ENCODE measurements around the gene MAP9. TPM values are rescaled to one million over a fixed set of nuclear protein-coding genes. Genes with fewer than 3 reads are reported as not detected.

Gene MAP9
- polyA plus RNA-seq, 1 of the 3 experiments (the other 2 are of a cell fraction) = 4.1 TPM

- no peak for DNase-seq
- H3F3A ChIP-seq (replicated peaks; ENCODE audit: insufficient read depth) = no peaks in the 10 kb centered on the region
Observed at GRCh38 chr4:155423671-155424070, 46.9 kb upstream of the MAP9 start.

GRCh38 chr4:155419266-155419665 is 42.5 kb upstream of the MAP9 start:
- H3K4me3 ChIP-seq (ENCODE audit: low read depth in 2 of 2, low read length in 1 of 2) = no peak overlapping the region
- no peak overlapping the region for H2AFZ ChIP-seq (ENCODE audit: low read depth)
- H3K27me3 ChIP-seq (ENCODE audit: insufficient read depth) = no peaks in the 10 kb centered on the region
- H3K36me3 ChIP-seq (replicated peaks in 1 of 2; ENCODE audit: control insufficient read depth in 1 of 2, insufficient read depth in 2 of 2, low read length in 1 of 2) = no peaks in the 10 kb centered on the region
- no peak for DNase-seq
- H4K20me1 ChIP-seq (ENCODE audit: insufficient read depth) = no peaks in the 10 kb centered on the region
- no peak overlapping the region for H3K4me2 ChIP-seq
- no peak overlapping the region for H3K27ac ChIP-seq (ENCODE audit: low read depth in 2 of 2, low read length in 1 of 2)
- ChIA-PET CTCF (no interaction called here), POLR2A (no interaction called here)
- H3K9me2 ChIP-seq = no peaks in the 10 kb centered on the region
- no peaks in the 10 kb centered on the region for H3K79me2 ChIP-seq (ENCODE audit: insufficient read depth)
- 85% methylated on average over 4 of the region's 4 CpGs for WGBS (ENCODE audit: low lambda C conversion rate)
- no peaks in the 10 kb centered on the region for H3K9me3 ChIP-seq
- no peaks in the 10 kb centered on the region for H3F3A ChIP-seq (replicated peaks; ENCODE audit: insufficient read depth)
- no peak overlapping the region for H3K9ac ChIP-seq
- TF ChIP-seq FOSL2 (IDR thresholded peaks at IDR 0.05; ENCODE audit: borderline replicate concordance, low read depth) (no peak), EP300 (IDR thresholded peaks at IDR 0.05; ENCODE audit: borderline replicate concordance in 1 of 2, low read depth in 1 of 2, low read length in 1 of 2) (no peak), SIN3A (IDR thresholded peaks at IDR 0.05; ENCODE audit: borderline replicate concordance, low read depth, low read length) (no peak), SMC3 (IDR thresholded peaks at IDR 0.05; ENCODE audit: low read depth, low read length) (no peak)
- TF ChIP-seq, protein P1, sequence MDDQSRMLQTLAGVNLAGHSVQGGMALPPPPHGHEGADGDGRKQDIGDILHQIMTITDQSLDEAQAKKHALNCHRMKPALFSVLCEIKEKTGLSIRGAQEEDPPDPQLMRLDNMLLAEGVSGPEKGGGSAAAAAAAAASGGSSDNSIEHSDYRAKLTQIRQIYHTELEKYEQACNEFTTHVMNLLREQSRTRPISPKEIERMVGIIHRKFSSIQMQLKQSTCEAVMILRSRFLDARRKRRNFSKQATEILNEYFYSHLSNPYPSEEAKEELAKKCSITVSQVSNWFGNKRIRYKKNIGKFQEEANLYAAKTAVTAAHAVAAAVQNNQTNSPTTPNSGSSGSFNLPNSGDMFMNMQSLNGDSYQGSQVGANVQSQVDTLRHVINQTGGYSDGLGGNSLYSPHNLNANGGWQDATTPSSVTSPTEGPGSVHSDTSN (IDR thresholded peaks at IDR 0.05) = no peak
- no peaks in the 10 kb centered on the region for H3K4me1 ChIP-seq (ENCODE audit: control insufficient read depth in 1 of 2, insufficient read depth in 2 of 2, low read depth in 1 of 2, low read length in 1 of 2)

More at GRCh38 chr4:155423671-155424070, 46.9 kb upstream of the MAP9 start:
- H3K9me2 ChIP-seq = no peaks in the 10 kb centered on the region
- H3K9me3 ChIP-seq = no peaks in the 10 kb centered on the region
- H4K20me1 ChIP-seq (ENCODE audit: insufficient read depth) = no peaks in the 10 kb centered on the region
- H3K9ac ChIP-seq = no peak overlapping the region
- no peak overlapping the region for H3K27ac ChIP-seq (ENCODE audit: low read depth in 2 of 2, low read length in 1 of 2)
- no peaks in the 10 kb centered on the region for H3K36me3 ChIP-seq (replicated peaks in 1 of 2; ENCODE audit: control insufficient read depth in 1 of 2, insufficient read depth in 2 of 2, low read length in 1 of 2)
- 50% methylated on average over 1 of the region's 1 CpG for WGBS (ENCODE audit: low lambda C conversion rate)
- TF ChIP-seq POLR2AphosphoS5 (IDR thresholded peaks at IDR 0.05; ENCODE audit: low read depth, low read length) (no peak), GABPA (IDR thresholded peaks at IDR 0.05; ENCODE audit: low read depth) (no peak), EP300 (IDR thresholded peaks at IDR 0.05; ENCODE audit: borderline replicate concordance in 1 of 2, low read depth in 1 of 2, low read length in 1 of 2) (no peak), GATA2 (CRISPR knock-in tag; IDR thresholded peaks at IDR 0.05) (no peak), SMC3 (IDR thresholded peaks at IDR 0.05; ENCODE audit: low read depth, low read length) (no peak), JUND (IDR thresholded peaks at IDR 0.05) (no peak), FOXJ3 (CRISPR knock-in tag; IDR thresholded peaks at IDR 0.05) (no peak), TEAD4 (IDR thresholded peaks at IDR 0.05; ENCODE audit: borderline replicate concordance, insufficient read depth) (no peak), RCOR1 (IDR thresholded peaks at IDR 0.05; ENCODE audit: low read length) (no peak), EZH2phosphoT487 (IDR thresholded peaks at IDR 0.05; ENCODE audit: borderline replicate concordance, low read depth) (no peak), RFX5 (IDR thresholded peaks at IDR 0.05; ENCODE audit: low read length) (no peak), ZBTB33 (IDR thresholded peaks at IDR 0.05; ENCODE audit: borderline replicate concordance, low read depth) (no peak)
- TF ChIP-seq, protein P2, sequence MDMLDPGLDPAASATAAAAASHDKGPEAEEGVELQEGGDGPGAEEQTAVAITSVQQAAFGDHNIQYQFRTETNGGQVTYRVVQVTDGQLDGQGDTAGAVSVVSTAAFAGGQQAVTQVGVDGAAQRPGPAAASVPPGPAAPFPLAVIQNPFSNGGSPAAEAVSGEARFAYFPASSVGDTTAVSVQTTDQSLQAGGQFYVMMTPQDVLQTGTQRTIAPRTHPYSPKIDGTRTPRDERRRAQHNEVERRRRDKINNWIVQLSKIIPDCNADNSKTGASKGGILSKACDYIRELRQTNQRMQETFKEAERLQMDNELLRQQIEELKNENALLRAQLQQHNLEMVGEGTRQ (IDR thresholded peaks at IDR 0.05; ENCODE audit: borderline replicate concordance, low read depth, low read length) = no peak
- TF ChIP-seq, protein P1 (IDR thresholded peaks at IDR 0.05) = no peak
- CTCF ChIA-PET = no interaction called here
- POLR2A ChIA-PET = no interaction called here
- no peak overlapping the region for H3K4me3 ChIP-seq (ENCODE audit: low read depth in 2 of 2, low read length in 1 of 2)
- no peaks in the 10 kb centered on the region for H3K27me3 ChIP-seq (ENCODE audit: insufficient read depth)
- H3K4me2 ChIP-seq = no peak overlapping the region
- no peaks in the 10 kb centered on the region for H3K4me1 ChIP-seq (ENCODE audit: control insufficient read depth in 1 of 2, insufficient read depth in 2 of 2, low read depth in 1 of 2, low read length in 1 of 2)
- H2AFZ ChIP-seq (ENCODE audit: low read depth) = no peak overlapping the region
- H3K79me2 ChIP-seq (ENCODE audit: insufficient read depth) = no peaks in the 10 kb centered on the region
